Measurements from ENCODE around the gene KANSL2. TPM values are rescaled to one million over a fixed set of nuclear protein-coding genes. Genes with fewer than 3 reads are reported as not detected.

The KANSL2 gene
- total and polyA plus RNA-seq, 7 experiments from 2014 or later, result 33.4 to 117 (median 73.2) TPM

DNA sequence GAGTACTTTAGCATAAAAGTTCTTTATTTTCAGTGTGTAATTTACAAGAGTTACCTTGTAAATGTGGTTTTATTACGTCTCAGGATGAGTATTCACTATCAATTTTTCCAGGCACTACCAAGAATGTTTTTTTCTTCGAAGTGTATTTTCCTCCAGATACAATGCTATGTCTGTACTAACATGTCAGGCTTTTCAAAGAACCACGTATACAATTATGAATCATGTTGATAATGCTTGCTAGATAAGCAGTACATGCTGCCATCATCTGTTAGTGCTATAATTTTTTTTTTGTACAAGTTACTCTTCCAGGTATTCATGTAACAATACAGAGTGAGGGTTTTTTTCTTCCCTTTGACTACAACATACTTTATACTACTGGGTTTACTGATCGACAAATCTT lies 5.6 kb upstream of the KANSL2 start:
- CTCF ChIA-PET, result no interaction called here
- no peak overlapping the region for H3K4me3 Mint-ChIP-seq

DNA sequence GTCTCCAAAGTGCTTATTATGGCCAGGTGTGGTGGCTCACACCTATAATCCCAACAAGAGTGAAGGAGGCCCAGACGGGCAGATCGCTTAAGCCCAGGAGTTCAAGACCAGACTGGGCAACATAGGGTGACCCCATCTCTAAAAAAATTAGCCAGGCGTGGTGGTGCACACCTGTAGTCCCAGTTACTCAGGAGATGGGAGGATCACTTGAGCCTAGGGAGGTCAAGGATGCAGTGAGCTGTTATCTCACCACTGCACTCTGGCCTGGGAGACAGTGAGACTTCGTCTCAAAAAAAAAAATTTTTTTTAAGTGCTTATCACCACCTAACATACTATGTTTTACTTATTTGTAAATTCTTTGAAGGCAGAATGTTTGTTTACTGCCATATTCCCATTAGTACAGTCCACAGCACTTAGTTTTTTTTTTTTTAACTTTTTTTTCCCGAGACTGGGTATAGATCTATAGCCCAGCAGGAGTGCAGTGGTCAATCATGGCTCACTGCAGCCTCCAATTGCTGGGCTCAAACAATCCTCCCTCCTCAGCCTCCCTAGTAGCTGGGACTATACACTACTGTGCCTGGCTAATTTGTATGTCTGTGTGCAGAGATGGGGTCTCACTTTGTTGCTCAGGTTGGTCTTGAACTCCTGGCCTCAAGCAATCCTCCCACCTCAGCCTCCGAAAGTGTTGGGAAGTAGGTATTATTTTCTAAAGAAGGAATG lies 4.7 kb upstream of the KANSL2 start:
- no peaks in the 10 kb centered on the region for H3K27me3 Mint-ChIP-seq
- peaks cover 0 to 18% (median 5%) of the 10 kb centered on the region in 5 donors for H3K36me3 Mint-ChIP-seq
- H3K4me1 Mint-ChIP-seq, result peaks cover 9 to 33% (median 21%) of the 10 kb centered on the region in 7 donors
- H3K4me3 Mint-ChIP-seq, result peak overlapping the region in 1 of 10 donors; percentile 36
- H3K36me3 ChIP-seq (ENCODE audit: control insufficient read depth in 2 of 3, insufficient read depth in 3 of 3, low read length in 3 of 3), result peaks cover 0 to 8% (median 0%) of the 10 kb centered on the region in 3 experiments
- ChIA-PET POLR2A (interaction anchor here (1.0 kb wide), 1 partner anchor 165 kb away, joined by 5 read pairs; the partner anchor contains the start of gene DDX23), CTCF (no interaction called here)
- H3K27ac ChIP-seq (ENCODE audit: low read depth, low read length), result no peak overlapping the region
- ATAC-seq (no peak), DNase-seq (no peak)
- no peaks in the 10 kb centered on the region for H3K4me1 ChIP-seq (ENCODE audit: control insufficient read depth in 2 of 2, insufficient read depth in 2 of 2, low read length in 2 of 2)
- no peaks in the 10 kb centered on the region for H3K9me3 ChIP-seq (ENCODE audit: control insufficient read depth in 2 of 3, low read length in 3 of 3)
- intact Hi-C loops (cut with micrococcal nuclease), result loop anchor here in 1 of 2 donors (10.0 kb wide), 1 partner anchor 872 kb away; the partner anchor contains the start of gene HDAC7
- H3K4me3 ChIP-seq (ENCODE audit: low read length), result no peak overlapping the region
- peak overlapping the region in 3 of 9 donors; percentile 4 to 52 (median 44) for H3K27ac Mint-ChIP-seq
- peaks cover 0 to 1% (median 0%) of the 10 kb centered on the region in 11 donors for H3K9me3 Mint-ChIP-seq
- H3K27me3 ChIP-seq (ENCODE audit: control insufficient read depth in 2 of 2, insufficient read depth in 2 of 2, low read length in 2 of 2), result no peaks in the 10 kb centered on the region

More for the DNA sequence above, 5.6 kb upstream of the KANSL2 start:
- Mint-ChIP-seq H3K9me3 (peaks cover 0 to 1% (median 0%) of the 10 kb centered on the region in 11 donors), H3K27me3 (no peaks in the 10 kb centered on the region), H3K36me3 (peaks cover 0 to 23% (median 5%) of the 10 kb centered on the region in 5 donors), H3K27ac (peak overlapping the region in 1 of 9 donors; percentile 31), H3K4me1 (peaks cover 12 to 33% (median 17%) of the 10 kb centered on the region in 7 donors)
- POLR2A ChIA-PET, result no interaction called here
- H3K27me3 ChIP-seq (ENCODE audit: control insufficient read depth in 2 of 2, insufficient read depth in 2 of 2, low read length in 2 of 2), result no peaks in the 10 kb centered on the region
- peaks cover 0 to 7% (median 4%) of the 10 kb centered on the region in 3 experiments for H3K36me3 ChIP-seq (ENCODE audit: control insufficient read depth in 2 of 3, insufficient read depth in 3 of 3, low read length in 3 of 3)
- intact Hi-C loops (cut with micrococcal nuclease), result loop anchor here in 1 of 2 donors (10.0 kb wide), 1 partner anchor 873 kb away; the partner anchor contains the start of gene HDAC7
- H3K4me3 ChIP-seq (ENCODE audit: low read length), result no peak overlapping the region
- no peak overlapping the region for H3K27ac ChIP-seq (ENCODE audit: low read depth, low read length)
- no peak for ATAC-seq
- no peaks in the 10 kb centered on the region for H3K4me1 ChIP-seq (ENCODE audit: control insufficient read depth in 2 of 2, insufficient read depth in 2 of 2, low read length in 2 of 2)
- no peaks in the 10 kb centered on the region for H3K9me3 ChIP-seq (ENCODE audit: control insufficient read depth in 2 of 3, low read length in 3 of 3)
- DNase-seq, result no peak

DNA sequence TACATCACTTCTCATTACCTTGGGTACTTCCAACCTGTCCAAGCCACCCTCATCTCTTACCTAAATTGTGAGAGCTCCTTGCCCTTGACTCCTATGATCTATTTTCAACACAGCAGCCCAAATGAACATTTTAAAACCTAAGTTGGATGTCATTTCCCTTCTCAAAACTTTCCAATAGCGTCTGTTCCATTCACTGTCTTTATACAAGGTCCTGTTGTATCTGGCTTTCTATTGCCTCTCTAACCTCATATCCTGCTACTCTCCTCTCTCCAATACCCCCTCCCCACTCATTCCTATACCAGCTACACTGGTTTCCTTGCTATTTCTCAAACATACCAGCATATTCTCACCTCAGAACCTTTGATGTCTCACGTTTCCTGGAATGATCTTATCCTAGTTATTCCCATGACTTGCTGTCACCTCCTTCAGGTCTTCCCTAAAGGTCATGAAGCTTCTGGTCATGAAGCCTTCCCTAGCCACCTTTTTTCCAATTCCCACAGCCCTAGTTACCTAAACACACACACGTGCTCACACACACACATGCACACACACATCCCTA lies 4.1 kb upstream of the KANSL2 start:
- peaks cover 9 to 33% (median 21%) of the 10 kb centered on the region in 7 donors for H3K4me1 Mint-ChIP-seq
- Histone ChIP-seq H3K36me3 (ENCODE audit: control insufficient read depth in 2 of 3, insufficient read depth in 3 of 3, low read length in 3 of 3) (peaks cover 0 to 11% (median 0%) of the 10 kb centered on the region in 3 experiments), H3K27me3 (ENCODE audit: control insufficient read depth in 2 of 2, insufficient read depth in 2 of 2, low read length in 2 of 2) (no peaks in the 10 kb centered on the region), H3K4me3 (ENCODE audit: low read length) (no peak overlapping the region), H3K4me1 (ENCODE audit: control insufficient read depth in 2 of 2, insufficient read depth in 2 of 2, low read length in 2 of 2) (no peaks in the 10 kb centered on the region), H3K27ac (ENCODE audit: low read depth, low read length) (no peak overlapping the region), H3K9me3 (ENCODE audit: control insufficient read depth in 2 of 3, low read length in 3 of 3) (no peaks in the 10 kb centered on the region)
- ChIA-PET CTCF (interaction anchor here (0.6 kb wide), 1 partner anchor 320 kb away, joined by 4 read pairs; no protein-coding TSS in a partner anchor), POLR2A (interaction anchor here (1.0 kb wide), 1 partner anchor 166 kb away, joined by 5 read pairs; the partner anchor contains the start of gene DDX23)
- H3K36me3 Mint-ChIP-seq, result peaks cover 0 to 15% (median 8%) of the 10 kb centered on the region in 5 donors
- H3K27me3 Mint-ChIP-seq, result no peaks in the 10 kb centered on the region
- DNase-seq (no peak), ATAC-seq (no peak)
- peak overlapping the region in 2 of 10 donors; percentile 1 to 36 for H3K4me3 Mint-ChIP-seq
- peaks cover 0 to 1% (median 0%) of the 10 kb centered on the region in 11 donors for H3K9me3 Mint-ChIP-seq
- peak overlapping the region in 2 of 9 donors; percentile 4 to 52 for H3K27ac Mint-ChIP-seq
- intact Hi-C loops (cut with micrococcal nuclease), result loop anchor here in 1 of 2 donors (10.0 kb wide), 1 partner anchor 871 kb away; the partner anchor contains the start of gene HDAC7

DNA sequence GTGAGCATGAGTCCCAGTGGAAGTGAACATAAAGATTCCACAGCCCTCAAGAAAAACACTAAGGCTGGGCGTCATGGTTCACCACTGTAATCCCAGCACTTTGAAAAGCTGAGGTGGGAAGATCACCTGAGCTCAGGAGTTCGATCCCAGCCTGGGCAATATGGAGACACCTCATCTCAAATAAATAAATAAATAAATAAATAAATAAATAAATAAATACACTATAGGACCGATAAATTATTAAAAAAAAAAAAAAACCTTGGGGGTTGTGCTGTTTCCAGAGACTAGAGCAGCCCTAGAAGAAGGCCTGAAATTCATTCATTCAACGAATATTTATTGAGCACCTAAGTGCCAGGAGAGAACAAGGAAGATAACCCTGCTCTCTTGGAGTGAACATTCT lies 1.5 kb upstream of the KANSL2 start:
- H3K27me3 Mint-ChIP-seq, result no peaks in the 10 kb centered on the region
- H3K36me3 Mint-ChIP-seq, result peaks cover 10 to 27% (median 19%) of the 10 kb centered on the region in 5 donors
- no peak for DNase-seq
- Histone ChIP-seq H3K27me3 (ENCODE audit: control insufficient read depth in 2 of 2, insufficient read depth in 2 of 2, low read length in 2 of 2) (no peaks in the 10 kb centered on the region), H3K36me3 (ENCODE audit: control insufficient read depth in 2 of 3, insufficient read depth in 3 of 3, low read length in 3 of 3) (peaks cover 3 to 23% (median 7%) of the 10 kb centered on the region in 3 experiments), H3K4me1 (ENCODE audit: control insufficient read depth in 2 of 2, insufficient read depth in 2 of 2, low read length in 2 of 2) (peaks cover 22 to 24% of the 10 kb centered on the region in 2 donors), H3K4me3 (ENCODE audit: low read length) (no peak overlapping the region), H3K9me3 (ENCODE audit: control insufficient read depth in 2 of 3, low read length in 3 of 3) (no peaks in the 10 kb centered on the region), H3K27ac (ENCODE audit: low read depth, low read length) (no peak overlapping the region)
- peak overlapping the region; percentile 19 to 99 (median 52) for H3K4me3 Mint-ChIP-seq
- H3K27ac Mint-ChIP-seq, result no peak overlapping the region
- intact Hi-C loops (cut with micrococcal nuclease), result loop anchor here (2.0 to 10.0 kb wide), 7 partner anchors 114 to 1344 kb away; partner anchors contain the start of genes CACNB3 (in 1 of the 2), HDAC7 (in 1 of the 2), RACGAP1 (in 1 of the 2) and SENP1 (in 1 of the 2)
- POLR2A ChIA-PET, result interaction anchor here (0.6 to 3.3 kb wide), 7 partner anchors 8 to 589 kb away, joined by 3 to 35 read pairs (median 15); partner anchors contain the start of genes CCNT1 and TUBA1B
- CTCF ChIA-PET, result interaction anchor here (0.6 kb wide), 1 partner anchor 38 kb away, joined by 4 read pairs; no protein-coding TSS in a partner anchor
- peaks cover 18 to 43% (median 37%) of the 10 kb centered on the region in 7 donors for H3K4me1 Mint-ChIP-seq
- H3K9me3 Mint-ChIP-seq, result peaks cover 0 to 1% (median 0%) of the 10 kb centered on the region in 11 donors
- no peak for ATAC-seq

DNA sequence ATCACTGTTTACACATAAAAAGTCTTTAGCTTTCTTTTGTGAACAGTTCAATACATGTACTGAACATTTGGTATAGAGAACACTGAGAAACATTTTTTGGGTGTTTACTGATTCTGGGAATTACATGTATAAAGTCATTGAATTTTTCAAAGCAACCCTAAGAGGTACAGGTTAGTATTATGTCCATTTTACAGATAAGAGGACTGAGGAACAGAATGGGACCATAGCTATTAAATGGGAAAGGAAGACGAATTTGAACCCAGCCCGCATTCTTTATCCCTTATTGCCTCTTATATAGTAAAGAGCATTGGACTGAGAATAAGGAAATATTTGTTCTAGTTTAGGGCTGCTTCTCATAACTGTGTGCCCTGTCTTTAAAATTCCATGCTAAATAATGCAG lies 889 bp upstream of the KANSL2 start:
- Mint-ChIP-seq H3K36me3 (peaks cover 10 to 27% (median 23%) of the 10 kb centered on the region in 5 donors), H3K9me3 (peaks cover 0 to 1% (median 0%) of the 10 kb centered on the region in 11 donors), H3K27me3 (no peaks in the 10 kb centered on the region), H3K27ac (peak overlapping the region in 3 of 9 donors; percentile 60 to 99 (median 98)), H3K4me1 (peaks cover 24 to 50% (median 43%) of the 10 kb centered on the region in 7 donors), H3K4me3 (peak overlapping the region; percentile 55 to 99 (median 97))
- Histone ChIP-seq H3K27ac (ENCODE audit: low read depth, low read length) (no peak overlapping the region), H3K4me3 (ENCODE audit: low read length) (peak overlapping the region; percentile 88), H3K4me1 (ENCODE audit: control insufficient read depth in 2 of 2, insufficient read depth in 2 of 2, low read length in 2 of 2) (peaks cover 26 to 30% of the 10 kb centered on the region in 2 donors), H3K27me3 (ENCODE audit: control insufficient read depth in 2 of 2, insufficient read depth in 2 of 2, low read length in 2 of 2) (no peaks in the 10 kb centered on the region), H3K9me3 (ENCODE audit: control insufficient read depth in 2 of 3, low read length in 3 of 3) (no peaks in the 10 kb centered on the region), H3K36me3 (ENCODE audit: control insufficient read depth in 2 of 3, insufficient read depth in 3 of 3, low read length in 3 of 3) (peaks cover 3 to 26% (median 7%) of the 10 kb centered on the region in 3 experiments)
- DNase-seq (no peak), ATAC-seq (no peak)
- CTCF ChIA-PET, result interaction anchor here (1.4 kb wide), 1 partner anchor 16 kb away, joined by 3 read pairs; no protein-coding TSS in a partner anchor
- POLR2A ChIA-PET, result interaction anchor here (0.7 to 3.3 kb wide), 10 partner anchors 8 to 506 kb away, joined by 3 to 35 read pairs (median 10); partner anchors contain the start of genes CCNT1, TUBA1A and TUBA1B
- intact Hi-C loops (cut with micrococcal nuclease), result loop anchor here (1.0 to 10.0 kb wide), 13 partner anchors 33 to 1344 kb away; partner anchors contain the start of genes CACNB3 (in 2 of the 2), CCNT1 (in 2 of the 2), DDX23 (in 2 of the 2) and ASB8 (in 1 of the 2)

Measured in naive thymus-derived CD4-positive, alpha-beta T cell (primary cell).